ENCODE results near the gene PIK3CG. TPM values are rescaled to one million over a fixed set of nuclear protein-coding genes. Genes with fewer than 3 reads are reported as not detected.

PIK3CG gene
- total RNA-seq, 1 experiment from 2014 or later, result 0.05 TPM

GRCh38 chr7:106874076-106874475 is 9.0 kb downstream of the PIK3CG start:
- H3K27me3 ChIP-seq (ENCODE audit: insufficient read depth, low read length), result no peaks in the 10 kb centered on the region
- no peak overlapping the region for H2AFZ ChIP-seq (ENCODE audit: low read depth, low read length, poor library complexity, severe bottlenecking)
- no peak overlapping the region for H3K9ac ChIP-seq (ENCODE audit: low read length)
- no peaks in the 10 kb centered on the region for H3K36me3 ChIP-seq (ENCODE audit: control insufficient read depth in 1 of 2, insufficient read depth in 2 of 2, low read length in 2 of 2)
- H3K27ac ChIP-seq (ENCODE audit: low read depth, low read length), result no peak overlapping the region
- H3K79me2 ChIP-seq (ENCODE audit: insufficient read depth, low read length), result no peaks in the 10 kb centered on the region
- ATAC-seq (no peak), DNase-seq (ENCODE audit: low read depth, low spot score) (no peak)
- H3K9me3 ChIP-seq (ENCODE audit: control insufficient read depth in 1 of 2, insufficient read depth in 1 of 2, low read depth in 1 of 2, low read length in 2 of 2), result no peaks in the 10 kb centered on the region
- no peaks in the 10 kb centered on the region for H3K4me1 ChIP-seq (ENCODE audit: control insufficient read depth in 1 of 2, insufficient read depth in 2 of 2, low read length in 2 of 2)
- H3K9me2 ChIP-seq (ENCODE audit: insufficient read depth), result no peaks in the 10 kb centered on the region
- no peak overlapping the region for H3K4me3 ChIP-seq (replicated peaks in 1 of 2; ENCODE audit: low read depth in 1 of 2, low read length in 2 of 2)
- TF ChIP-seq EGR1 (IDR thresholded peaks at IDR 0.05; ENCODE audit: low read depth) (no peak), REST (IDR thresholded peaks at IDR 0.05; ENCODE audit: low read depth) (no peak), CBX3 (IDR thresholded peaks at IDR 0.05; ENCODE audit: low read depth) (no peak), ZNF274 (IDR thresholded peaks at IDR 0.05; ENCODE audit: low read depth, low read length) (no peak), POLR2A (IDR thresholded peaks at IDR 0.05; ENCODE audit: borderline replicate concordance, extremely low read depth, insufficient read depth, insufficient read length) (no peak), ZFX (IDR thresholded peaks at IDR 0.05) (no peak), ZBTB33 (IDR thresholded peaks at IDR 0.05; ENCODE audit: extremely low read depth, insufficient replicate concordance, low read length) (no peak), FOSL1 (IDR thresholded peaks at IDR 0.05; ENCODE audit: low read depth) (no peak), YY1 (IDR thresholded peaks at IDR 0.05; ENCODE audit: extremely low read depth, insufficient replicate concordance, low read depth, low read length) (no peak), EZH2phosphoT487 (IDR thresholded peaks at IDR 0.05; ENCODE audit: borderline replicate concordance) (no peak), TCF7L2 (IDR thresholded peaks at IDR 0.05; ENCODE audit: borderline replicate concordance, extremely low read depth, insufficient read depth, insufficient read length) (no peak), ELF1 (IDR thresholded peaks at IDR 0.05; ENCODE audit: borderline replicate concordance, low read depth) (no peak), SIN3A (IDR thresholded peaks at IDR 0.05; ENCODE audit: low read depth) (no peak), SP1 (IDR thresholded peaks at IDR 0.05; ENCODE audit: low read depth) (no peak), ATF3 (IDR thresholded peaks at IDR 0.05) (no peak)
- H3K4me2 ChIP-seq (ENCODE audit: low read length), result no peak overlapping the region
- CTCF ChIA-PET, result no interaction called here
- RAD21 ChIA-PET (ENCODE audit: low non-redundant PET in 1 of 2, low total read pairs in 2 of 2, uncharacterized antibody in 2 of 2, unreplicated experiment in 2 of 2), result no interaction called here
- POLR2A ChIA-PET, result no interaction called here
- H4K20me1 ChIP-seq (ENCODE audit: insufficient read depth), result no peaks in the 10 kb centered on the region
- intact Hi-C loops (cut with micrococcal nuclease), result no loop called here
- no TSS peak for BruUV-seq (replicated peaks)

All from HCT116 (cell line).